Stimulated activated CD4-positive, alpha-beta T cell treated with anti-CD3 and anti-CD28 coated beads, Interleukin-1b, Interleukin-23, amount 100 ng/mL, for 24 hours (primary cell): ENCODE measurements around the gene ABCA3.
"Not testable (repeated sequence)": the region's sequence is repeated elsewhere in the genome, so short reads cannot be mapped to it uniquely, and the experiment has no call there.

ENCODE experiments used
- DNase-seq, 4 experiments: peaks; one replicate each; pipeline ENCODE4 v3.0.0-alpha.2; 2020; ENCODE audit warnings: low read depth in 4 of 4, low spot score in 1 of 4

ABCA3 gene

GRCh38 chr16:2257726-2258125 is 82.8 kb downstream of the ABCA3 start:
- DNase-seq, result no peak

DNA sequence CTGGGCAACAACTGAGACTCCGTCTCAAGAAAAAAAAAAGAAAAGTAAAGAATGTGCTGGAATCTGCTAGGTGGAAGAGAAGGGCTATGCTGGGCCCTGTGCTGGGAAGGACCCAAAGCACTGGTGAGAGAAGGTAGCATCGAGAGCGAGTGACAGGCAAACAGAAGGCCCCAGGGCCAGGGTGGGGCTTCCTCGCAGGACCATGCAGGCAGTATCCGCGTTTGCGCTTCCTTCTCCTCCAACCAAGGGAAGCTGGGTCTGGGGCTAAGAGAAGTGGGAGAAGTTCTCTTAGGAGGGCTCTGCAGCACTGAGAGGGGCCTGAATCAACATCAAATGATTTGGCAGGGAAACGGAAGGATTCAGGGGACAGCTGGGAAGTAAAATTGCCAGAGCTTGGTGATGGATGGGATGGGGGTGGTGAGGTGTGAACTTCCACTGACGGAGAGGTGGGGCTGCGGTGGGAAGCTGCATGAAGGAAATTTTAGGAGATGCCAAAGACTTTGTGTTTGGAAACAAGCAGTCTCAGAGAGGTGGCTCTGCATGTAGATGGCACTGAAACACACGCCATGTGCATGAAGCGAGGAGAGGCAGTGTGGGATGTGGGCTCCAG is 83.9 kb downstream of the ABCA3 start:
- no peak for DNase-seq

DNA sequence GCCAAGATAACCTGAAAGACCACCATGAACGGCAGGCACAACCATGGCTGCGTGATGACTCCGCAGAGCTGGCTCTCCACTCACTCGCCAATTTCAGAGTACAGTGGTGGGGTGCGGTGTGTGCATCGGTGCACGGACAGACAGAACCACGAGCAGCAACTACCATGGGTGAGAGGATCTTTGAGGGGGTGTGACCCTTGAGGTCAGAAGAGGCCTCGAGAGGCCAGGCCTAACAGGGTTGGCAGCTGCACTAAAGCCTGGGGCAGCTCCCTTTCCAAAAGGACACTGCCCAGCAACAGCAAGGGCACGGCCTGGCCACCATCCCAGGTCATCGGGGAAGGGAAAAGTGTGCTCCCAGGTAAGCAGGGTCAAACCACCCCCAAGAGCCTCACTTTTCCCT is 87.2 kb downstream of the ABCA3 start:
- DNase-seq, result no peak

DNA sequence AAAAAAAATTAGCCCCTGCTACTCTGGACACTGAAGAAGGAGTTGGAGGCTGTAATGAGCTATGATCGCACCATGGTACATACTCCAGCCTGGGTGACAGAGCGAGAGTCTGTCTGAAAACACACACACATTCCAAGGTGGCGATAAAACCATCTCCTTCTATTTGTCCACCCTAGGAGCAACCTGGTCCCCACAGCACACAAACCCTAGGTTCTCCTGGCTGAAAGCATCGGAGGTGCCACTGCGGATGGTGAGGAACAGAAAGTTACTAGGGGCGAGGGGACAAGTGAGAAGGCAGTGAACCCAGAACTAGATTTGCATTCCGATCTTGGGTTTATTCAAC is 87.8 kb downstream of the ABCA3 start:
- no peak for DNase-seq

GRCh38 chr16:2251296-2252111 is 89.0 kb downstream of the ABCA3 start, which contains the start of gene ECI1:
TSS of gene ECI1 (minus strand) at chr16:2251587. CDS start at chr16:2251566, 21 bp downstream.
- peak; percentile 45 to 87 (median 58) for DNase-seq

GRCh38 chr16:2250652-2251295 is 89.8 kb downstream of the ABCA3 start:
- DNase-seq, result peak in 2 of 4 experiments; percentile 20 to 32

DNA sequence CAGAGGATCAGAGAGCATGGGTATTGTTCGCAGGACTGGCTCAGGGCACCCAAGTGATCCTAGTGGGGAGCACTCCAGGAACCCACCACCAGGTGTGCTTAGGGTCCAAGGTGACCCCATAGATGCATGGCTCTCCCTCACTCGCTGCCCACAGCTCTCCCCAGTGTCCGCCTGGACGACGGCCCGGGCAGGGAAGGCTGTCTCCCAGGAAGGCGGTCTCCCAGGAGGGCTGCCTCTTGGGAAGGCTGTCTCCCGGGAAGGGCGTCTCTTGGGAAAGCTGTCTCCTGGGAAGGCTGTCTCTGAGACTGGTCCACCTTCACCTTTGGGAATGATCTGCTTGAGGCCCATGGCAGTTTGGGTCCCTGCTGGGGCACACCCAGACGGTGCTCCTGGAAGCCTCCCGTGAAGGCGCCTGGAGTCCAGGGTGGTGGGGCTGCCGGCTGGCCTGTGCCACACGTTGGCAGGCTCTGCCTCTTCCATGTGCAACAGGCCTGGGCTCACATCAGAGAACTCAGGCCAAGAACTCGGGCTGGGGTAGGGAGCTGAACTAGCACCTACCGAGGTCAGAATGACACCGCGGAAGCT is 94.1 kb downstream of the ABCA3 start:
- no peak for DNase-seq

DNA sequence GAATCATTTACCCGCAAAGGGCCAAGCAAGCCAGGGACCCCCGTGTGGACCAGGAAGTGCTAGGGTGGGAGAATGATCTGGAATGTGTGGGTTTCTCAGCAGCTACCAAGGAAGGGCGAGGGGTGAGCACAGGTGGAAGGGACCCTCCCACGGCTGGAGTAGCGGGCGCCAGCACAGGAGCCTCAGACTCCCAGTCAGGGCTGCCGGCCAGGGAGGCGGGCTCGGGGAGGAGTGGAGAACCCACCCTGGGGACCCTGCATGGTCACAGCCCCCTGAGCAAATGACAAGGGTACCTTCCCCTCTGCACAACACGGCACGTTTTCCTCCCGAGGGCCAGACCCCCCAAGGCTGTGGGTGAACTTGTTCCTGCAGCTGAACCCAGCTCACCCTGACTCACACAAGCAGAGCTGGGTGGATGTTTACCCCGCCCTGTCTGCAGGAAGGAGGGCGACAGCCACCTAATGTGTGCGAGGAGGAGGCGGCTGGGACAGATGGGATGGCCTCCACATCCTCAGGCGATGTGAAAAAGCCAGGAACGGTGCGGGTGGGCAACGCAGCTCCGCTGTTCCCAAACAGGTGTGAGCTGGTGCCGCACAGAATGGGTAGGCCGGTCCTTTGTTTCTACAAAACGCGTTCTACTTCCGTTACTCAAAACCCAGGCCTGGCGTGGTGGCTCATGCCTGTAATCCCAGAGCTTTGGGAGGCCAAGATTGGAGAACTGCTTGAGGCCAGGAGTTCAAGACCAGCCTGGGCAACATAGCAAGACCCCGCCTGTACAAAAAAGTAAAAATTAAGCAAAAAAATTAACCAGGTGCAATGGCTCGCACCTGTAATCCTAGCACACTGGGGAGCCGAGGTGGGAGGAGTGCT is 95.4 kb downstream of the ABCA3 start:
- DNase-seq, result no peak

DNA sequence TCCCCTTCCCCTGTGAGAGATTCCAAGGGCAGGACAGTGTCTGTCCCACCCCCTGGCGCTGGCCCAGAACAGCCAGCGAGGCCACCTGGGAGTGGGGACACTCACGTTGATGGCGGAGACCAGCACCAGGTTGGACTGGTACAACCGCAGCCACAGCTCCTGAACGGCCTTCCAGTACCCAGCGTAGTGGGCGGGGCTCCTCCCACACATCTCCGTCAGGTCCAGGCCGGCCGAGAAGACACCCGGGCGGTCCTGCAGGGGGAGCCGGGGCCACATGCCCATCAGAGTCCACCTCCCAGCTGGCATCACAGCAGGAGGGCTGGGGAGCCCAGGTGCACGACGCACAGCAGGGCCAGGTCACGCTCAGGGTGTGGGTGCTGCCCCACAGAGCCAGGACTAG is 96.2 kb downstream of the ABCA3 start:
- no peak for DNase-seq

- no peak for DNase-seq
These were observed 96.7 kb downstream of the ABCA3 start for GRCh38 chr16:2243781-2244180.

DNA sequence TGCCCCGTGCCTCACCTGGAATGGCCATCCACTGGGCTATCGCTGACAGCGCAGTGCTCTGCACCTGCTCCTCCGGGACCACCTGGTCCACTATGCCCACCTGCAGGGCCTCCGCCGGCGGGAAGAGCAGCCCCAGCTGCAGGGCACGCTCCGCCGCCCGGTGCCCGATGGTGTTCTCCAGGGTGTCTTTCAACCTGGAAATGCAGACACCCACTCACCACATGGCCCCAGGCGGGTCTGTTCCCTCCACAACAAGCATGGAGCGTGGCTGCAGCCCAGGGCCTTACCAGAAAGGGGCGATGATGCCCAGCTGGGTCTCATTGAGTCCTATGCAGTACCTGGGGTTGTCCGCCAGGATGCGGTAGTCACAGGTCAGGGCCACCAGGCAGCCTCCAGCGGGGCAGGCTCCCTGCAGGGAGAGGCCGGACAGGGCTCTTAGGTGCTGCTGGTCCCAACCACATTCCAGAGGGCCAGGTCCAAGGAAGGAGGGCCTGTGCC is 97.4 kb downstream of the ABCA3 start:
- DNase-seq, result no peak

GRCh38 chr16:2242598-2242997 is 97.9 kb downstream of the ABCA3 start:
- no peak for DNase-seq

GRCh38 chr16:2240331-2240730 is 100.2 kb downstream of the ABCA3 start:
- not testable (repeated sequence) for DNase-seq

DNA sequence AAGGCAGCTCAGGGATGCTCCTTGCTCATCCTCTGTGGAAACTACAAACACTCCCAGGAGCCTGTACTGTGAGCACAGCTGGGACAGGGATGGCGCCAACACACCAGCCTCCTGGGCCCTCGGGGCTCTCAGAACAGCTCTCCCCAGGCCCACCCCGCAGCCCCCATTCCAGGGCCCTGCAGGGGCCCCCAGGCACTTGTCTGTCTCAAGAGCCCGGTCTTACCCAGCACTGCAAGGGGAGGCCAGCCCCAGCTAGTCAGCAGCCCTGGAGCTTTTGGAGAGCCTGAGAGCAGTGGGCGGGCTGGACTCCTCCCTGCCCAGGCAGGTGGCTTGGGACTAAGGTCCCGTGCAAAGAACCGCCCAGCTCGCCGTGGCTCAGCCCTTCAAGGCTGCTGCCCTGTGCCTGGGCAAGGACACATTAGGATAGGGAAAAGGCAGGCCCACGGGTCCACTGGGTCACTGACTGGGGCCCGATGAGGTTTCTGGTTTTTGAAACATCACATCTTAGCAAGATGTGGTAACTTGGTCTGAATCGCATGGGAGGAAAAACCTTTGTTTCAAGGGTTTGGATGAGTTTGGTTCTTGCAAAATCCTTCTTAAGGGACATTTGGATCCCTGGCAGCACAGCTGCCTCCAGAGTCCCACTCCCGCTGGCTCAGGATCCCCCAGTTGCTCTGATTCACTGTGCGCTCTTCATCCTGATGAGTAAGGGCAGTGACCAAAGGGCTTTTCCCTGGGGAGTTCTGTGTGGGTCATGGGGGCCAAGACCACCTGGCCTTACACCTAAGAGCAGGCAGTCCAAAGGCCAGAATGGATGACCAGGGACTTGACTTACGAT is 101.5 kb downstream of the ABCA3 start:
- DNase-seq, result no peak

DNA sequence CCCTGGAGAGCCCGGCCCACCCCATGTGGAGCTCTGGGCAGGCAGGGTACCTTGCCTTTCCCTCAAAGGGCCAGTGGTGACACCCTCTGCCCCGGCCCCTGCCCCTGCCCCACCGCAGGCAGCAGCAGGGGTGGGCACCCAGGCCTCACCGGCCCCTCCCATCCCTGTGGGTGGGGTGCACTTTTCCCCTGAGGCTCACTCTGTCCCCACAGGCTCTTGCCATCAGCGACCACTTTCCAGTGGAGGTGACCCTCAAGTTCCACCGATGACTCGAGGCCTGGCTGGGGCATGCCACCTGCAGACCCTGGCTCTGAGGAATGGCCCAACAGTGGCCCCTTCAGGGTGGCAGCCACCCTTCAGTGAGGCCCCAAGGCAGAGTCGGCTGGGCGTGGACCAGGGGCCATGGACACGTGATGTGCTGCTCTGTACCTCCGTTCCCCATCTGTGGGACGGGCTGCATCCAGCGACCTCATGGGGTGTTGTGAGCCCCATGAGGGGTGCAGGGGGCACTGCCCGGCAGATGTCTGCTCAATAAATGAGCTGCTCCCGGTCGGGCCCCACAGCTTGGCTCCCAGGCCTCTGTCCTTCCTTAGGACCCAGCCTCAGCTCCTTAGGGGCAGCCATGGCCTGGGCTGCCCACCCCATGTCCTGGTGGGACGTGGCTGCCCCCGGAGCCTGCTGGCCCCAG is 102.2 kb downstream of the ABCA3 start:
- DNase-seq, result no peak

GRCh38 chr16:2237493-2238149 is 102.9 kb downstream of the ABCA3 start:
- DNase-seq, result no peak

GRCh38 chr16:2237102-2237482 is 103.4 kb downstream of the ABCA3 start:
- DNase-seq, result no peak

DNA sequence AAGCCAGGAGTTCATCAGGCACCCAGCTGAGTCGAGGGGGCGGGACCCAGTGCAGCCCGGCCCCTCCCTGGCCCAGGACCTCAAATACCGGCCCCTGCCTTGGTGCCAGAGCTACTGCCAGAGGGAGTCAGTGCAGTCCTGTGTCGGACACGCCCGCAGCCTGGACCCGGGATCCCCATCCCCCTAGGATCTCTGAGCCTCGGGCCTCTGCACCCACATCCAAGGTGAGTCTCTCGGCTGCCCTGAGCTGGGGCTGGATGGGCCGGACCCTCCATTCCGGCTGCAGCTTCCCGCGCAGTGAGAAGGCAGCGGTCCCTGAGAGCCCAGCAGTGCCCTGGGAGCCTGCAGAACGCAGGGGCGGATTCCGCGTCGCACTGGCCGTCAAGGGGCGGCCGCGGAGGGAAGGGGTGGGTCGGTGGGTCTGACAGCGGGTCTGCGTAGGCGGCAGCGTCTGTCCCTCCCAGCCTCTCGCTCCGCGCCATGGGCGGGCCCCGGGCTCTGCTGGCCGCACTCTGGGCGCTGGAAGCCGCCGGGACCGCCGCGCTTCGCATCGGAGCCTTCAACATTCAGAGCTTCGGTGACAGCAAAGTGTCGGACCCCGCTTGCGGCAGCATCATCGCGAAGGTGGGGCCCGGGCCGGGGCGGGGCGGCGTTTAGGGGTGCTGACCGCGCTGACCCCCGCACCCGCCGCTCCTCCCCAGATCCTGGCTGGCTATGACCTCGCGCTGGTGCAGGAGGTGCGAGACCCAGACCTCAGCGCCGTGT is 104.0 kb downstream of the ABCA3 start, which contains the start of gene DNASE1L2:
DNASE1L2 (plus strand) TSS at position 108 of the 765 bp plus-strand sequence; CDS start at position 481, 373 bp downstream.
- no peak for DNase-seq
